ENCODE results near the gene EPB41L2. TPM values are rescaled to one million over a fixed set of nuclear protein-coding genes. Genes with fewer than 3 reads are reported as not detected.

Gene EPB41L2
- total RNA-seq, 1 donor from 2014 or later = 66.3 TPM

DNA sequence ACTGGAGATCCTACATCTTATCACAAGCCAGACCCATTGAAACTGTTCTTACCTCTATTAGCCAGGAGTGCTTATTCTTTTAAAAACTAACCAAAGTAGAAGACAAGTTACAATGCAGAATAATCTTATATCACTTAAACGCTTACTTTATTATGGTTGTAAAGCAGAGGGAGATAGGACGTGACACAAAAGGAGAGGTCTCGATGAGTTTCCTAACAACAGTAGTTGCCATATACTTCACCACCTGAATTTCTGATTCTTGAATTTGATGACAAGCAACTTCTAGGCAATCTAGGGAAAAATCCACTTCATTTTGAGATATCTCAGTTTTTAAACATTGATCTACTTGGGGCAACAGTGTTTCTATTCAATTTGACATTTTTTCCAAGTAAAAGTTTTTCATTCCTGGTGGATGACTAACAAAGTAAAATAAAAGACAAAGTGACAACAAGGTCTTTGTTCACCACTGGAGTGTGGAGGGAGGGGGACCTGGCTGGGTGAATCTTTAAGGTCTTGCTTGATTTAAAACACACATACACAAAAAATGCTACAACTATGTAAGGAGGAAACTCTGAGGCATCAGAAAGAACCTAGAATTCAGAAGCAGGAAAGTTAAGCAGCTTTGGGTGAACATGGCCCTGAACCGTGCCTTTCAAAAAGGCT, 125.0 kb downstream of the EPB41L2 start:
- no peaks in the 10 kb centered on the region for H3K9me3 Mint-ChIP-seq
- H3K36me3 Mint-ChIP-seq = no peaks in the 10 kb centered on the region
- H3K4me3 Mint-ChIP-seq = no peak overlapping the region
- TF ChIP-seq CTCF (IDR thresholded peaks at IDR 0.05; ENCODE audit: unreplicated experiment) = no peak
- H3K27ac Mint-ChIP-seq = no peak overlapping the region
- H3K4me1 Mint-ChIP-seq = peaks cover 28% of the 10 kb centered on the region
- H3K27me3 Mint-ChIP-seq (ENCODE audit: low read depth) = no peaks in the 10 kb centered on the region
- DNase-seq (ENCODE audit: low spot score in 2 of 2, unreplicated experiment in 2 of 2) = no peak

- H3K9me3 Mint-ChIP-seq = peaks cover 5% of the 10 kb centered on the region
- no peak for DNase-seq (ENCODE audit: low spot score in 2 of 2, unreplicated experiment in 2 of 2)
- TF ChIP-seq CTCF (IDR thresholded peaks at IDR 0.05; ENCODE audit: unreplicated experiment) = no peak
- peaks cover 28% of the 10 kb centered on the region for H3K4me1 Mint-ChIP-seq
- no peak overlapping the region for H3K4me3 Mint-ChIP-seq
- H3K27ac Mint-ChIP-seq = no peak overlapping the region
- H3K27me3 Mint-ChIP-seq (ENCODE audit: low read depth) = no peaks in the 10 kb centered on the region
- no peaks in the 10 kb centered on the region for H3K36me3 Mint-ChIP-seq
These were observed 126.1 kb downstream of the EPB41L2 start for GRCh38 chr6:130936933-130937332.

GRCh38 chr6:130935978-130936377, 127.1 kb downstream of the EPB41L2 start:
- Mint-ChIP-seq H3K4me1 (peaks cover 28% of the 10 kb centered on the region), H3K4me3 (no peak overlapping the region), H3K9me3 (peaks cover 6% of the 10 kb centered on the region), H3K27me3 (ENCODE audit: low read depth) (no peaks in the 10 kb centered on the region), H3K36me3 (no peaks in the 10 kb centered on the region), H3K27ac (peak overlapping the region; percentile 13)
- no peak for DNase-seq (ENCODE audit: low spot score in 2 of 2, unreplicated experiment in 2 of 2)
- no peak for TF ChIP-seq CTCF (IDR thresholded peaks at IDR 0.05; ENCODE audit: unreplicated experiment)

GRCh38 chr6:130934848-130935585, 128.0 kb downstream of the EPB41L2 start:
- Mint-ChIP-seq H3K36me3 (no peaks in the 10 kb centered on the region), H3K27ac (peak overlapping the region; percentile 56), H3K4me1 (peaks cover 28% of the 10 kb centered on the region), H3K4me3 (no peak overlapping the region), H3K9me3 (peaks cover 13% of the 10 kb centered on the region), H3K27me3 (ENCODE audit: low read depth) (no peaks in the 10 kb centered on the region)
- TF ChIP-seq CTCF (IDR thresholded peaks at IDR 0.05; ENCODE audit: unreplicated experiment) = no peak
- no peak for DNase-seq (ENCODE audit: low spot score in 2 of 2, unreplicated experiment in 2 of 2)

GRCh38 chr6:130933712-130934200, 129.3 kb downstream of the EPB41L2 start:
- Mint-ChIP-seq H3K27me3 (ENCODE audit: low read depth) (no peaks in the 10 kb centered on the region), H3K27ac (no peak overlapping the region)
- no peak for DNase-seq (ENCODE audit: low spot score in 2 of 2, unreplicated experiment in 2 of 2)

More at GRCh38 chr6:130933712-130934200, 129.3 kb downstream of the EPB41L2 start:
- peaks cover 13% of the 10 kb centered on the region for H3K9me3 Mint-ChIP-seq
- TF ChIP-seq CTCF (IDR thresholded peaks at IDR 0.05; ENCODE audit: unreplicated experiment) = no peak
- no peaks in the 10 kb centered on the region for H3K36me3 Mint-ChIP-seq
- H3K4me1 Mint-ChIP-seq = peaks cover 28% of the 10 kb centered on the region
- H3K4me3 Mint-ChIP-seq = no peak overlapping the region

Data from mesothelial cell of epicardium (in vitro differentiated cells).